GM21367 (cell line): ENCODE measurements around the gene ARHGEF7.

ENCODE experiments used
- ATAC-seq: cut with Tn5 transposase; IDR thresholded peaks from one replicate; pipeline ENCODE4 v1.9.1; 2021; ENCODE audit not compliant: unreplicated experiment

ARHGEF7 gene

DNA sequence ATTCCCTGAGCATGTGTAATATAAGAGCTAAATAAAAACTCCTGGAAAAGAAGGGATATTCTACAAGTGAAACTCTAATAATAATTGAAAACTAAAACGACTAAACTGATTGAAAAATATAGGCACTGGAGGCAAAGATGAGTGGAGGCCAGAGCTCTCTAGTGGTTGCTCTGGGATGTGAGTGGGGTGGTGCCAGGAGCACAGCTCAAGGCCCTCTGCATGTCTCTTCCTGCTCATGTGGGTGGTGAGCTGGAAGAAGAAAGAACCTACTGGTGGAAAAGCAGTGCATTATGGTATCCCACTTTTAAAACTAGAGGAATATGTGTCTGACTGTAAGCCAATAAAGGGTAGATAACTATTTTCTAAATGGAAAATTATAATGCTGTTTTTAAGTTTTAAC, 15.8 kb upstream of the ARHGEF7 start:
- ATAC-seq, result no peak

GRCh38 chr13:111110054-111110453, 5.1 kb upstream of the ARHGEF7 start:
- ATAC-seq, result no peak

GRCh38 chr13:111111376-111111937, 3.7 kb upstream of the ARHGEF7 start:
- ATAC-seq, result no peak

DNA sequence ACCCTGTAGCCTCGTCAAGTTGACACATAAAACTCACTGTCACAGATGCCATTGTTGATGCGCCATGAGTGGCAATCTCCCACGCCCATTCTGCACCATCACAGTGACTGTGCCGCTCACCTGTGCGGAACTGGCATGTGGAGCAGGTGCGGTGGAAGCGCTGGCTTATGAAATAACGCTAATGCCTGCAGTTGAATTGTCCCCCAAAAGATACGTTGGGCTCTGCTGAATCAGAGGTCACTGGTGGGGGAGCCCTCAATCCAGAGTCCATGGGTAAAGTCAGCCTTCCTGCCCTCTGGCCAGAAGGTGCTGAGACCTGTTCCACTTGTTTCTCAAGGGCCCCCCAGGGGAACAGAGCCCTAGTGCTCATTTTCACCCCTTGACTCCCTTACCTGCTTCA, 2.9 kb upstream of the ARHGEF7 start:
- ATAC-seq, result no peak

GRCh38 chr13:111114362-111115060, 599 bp upstream of the ARHGEF7 start:
- no peak for ATAC-seq

- no peak for ATAC-seq
These were observed 933 bp downstream of the ARHGEF7 start for GRCh38 chr13:111115965-111116521.

DNA sequence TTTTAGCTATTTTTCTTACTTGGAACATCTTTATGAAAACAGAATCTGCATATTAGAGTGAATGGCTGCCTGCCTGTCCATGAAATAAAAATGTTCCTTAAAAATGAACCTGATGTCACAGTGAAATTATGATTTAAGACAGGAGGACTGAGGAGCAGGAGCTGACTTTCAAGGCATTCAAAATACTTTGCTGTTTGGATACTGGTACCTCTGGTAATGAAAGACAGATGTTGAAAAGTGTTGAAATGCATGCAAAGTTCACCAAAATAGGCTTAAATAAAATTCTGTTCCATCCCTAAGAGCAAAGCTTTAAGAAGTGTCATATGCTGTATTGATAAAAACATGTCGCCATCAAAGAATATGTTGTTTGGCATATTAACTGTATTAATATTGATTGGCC, 1.7 kb downstream of the ARHGEF7 start:
- ATAC-seq, result no peak

DNA sequence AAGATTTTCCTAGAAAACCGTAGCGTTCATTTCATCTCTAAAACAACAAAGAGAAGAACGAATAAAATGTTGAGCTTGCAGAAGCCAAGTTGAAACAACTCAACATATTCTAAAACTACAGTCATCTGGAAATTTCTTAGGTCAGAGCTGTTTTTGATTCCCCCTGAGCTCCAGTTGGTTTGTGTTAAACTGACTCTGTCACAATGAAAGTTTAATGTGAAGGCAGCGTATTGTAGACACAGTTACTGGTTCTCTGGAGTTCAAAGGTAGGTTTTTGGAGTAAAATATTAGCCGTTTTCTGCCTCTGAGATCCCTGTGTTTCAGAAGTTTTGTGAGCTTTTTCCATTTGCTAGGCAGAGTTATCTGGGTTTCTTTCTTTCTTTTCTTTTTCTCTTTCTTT, 2.2 kb downstream of the ARHGEF7 start:
- no peak for ATAC-seq

GRCh38 chr13:111117961-111118360, 2.9 kb downstream of the ARHGEF7 start:
- ATAC-seq, result no peak

DNA sequence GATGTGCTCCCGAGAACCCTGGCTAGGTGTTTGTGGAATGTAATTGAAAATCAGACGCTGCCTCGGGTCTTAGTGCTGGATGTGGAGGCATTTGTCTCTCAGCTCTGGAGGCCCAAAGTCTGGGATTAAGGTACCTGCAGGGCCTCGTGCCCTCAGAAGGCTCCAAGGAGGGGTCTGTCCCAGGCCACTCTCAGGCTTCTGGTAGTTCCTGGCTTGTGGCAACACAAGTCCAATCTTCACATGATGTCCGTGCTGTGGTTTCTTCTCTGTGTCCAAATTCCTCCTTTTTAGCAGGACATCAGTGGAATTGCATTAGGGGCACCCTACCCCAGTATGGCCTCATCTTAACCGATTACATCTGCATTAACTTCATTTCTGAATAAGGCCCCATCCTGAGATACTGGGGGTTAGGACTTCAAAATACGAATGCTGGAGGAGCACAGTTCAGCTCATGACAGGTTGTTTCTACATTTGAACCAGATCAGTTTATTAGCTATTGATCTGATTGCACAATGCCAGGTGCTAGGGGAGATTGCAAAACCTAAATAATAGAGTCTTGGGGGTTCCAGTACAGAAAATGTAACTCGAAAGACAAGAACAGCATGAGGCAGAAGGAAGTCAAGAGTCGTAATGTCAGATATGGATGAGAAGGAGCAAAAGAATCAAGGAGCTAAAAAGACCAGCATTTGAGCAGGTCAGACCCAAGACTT, 3.9 kb downstream of the ARHGEF7 start:
- ATAC-seq, result no peak

DNA sequence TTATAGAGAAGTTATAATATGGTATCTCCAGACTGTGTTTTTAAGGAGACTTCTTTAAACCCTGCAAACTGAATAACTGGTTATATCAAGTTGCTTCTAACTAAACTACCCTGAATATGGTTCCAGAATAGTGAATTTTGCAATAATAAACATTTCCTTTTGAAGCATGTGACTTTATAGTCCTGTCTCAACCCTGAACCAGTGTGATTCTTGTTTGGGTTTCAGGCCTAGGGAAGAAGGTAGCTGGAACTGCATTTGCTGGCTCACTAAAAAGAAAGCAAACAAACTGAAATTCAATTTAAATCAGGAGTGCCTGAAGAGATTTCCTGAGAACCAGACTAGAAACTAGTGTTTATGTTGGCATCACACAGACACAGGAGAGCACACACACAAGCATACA, 4.9 kb downstream of the ARHGEF7 start:
- ATAC-seq, result no peak

GRCh38 chr13:111120422-111120821, 5.3 kb downstream of the ARHGEF7 start:
- no peak for ATAC-seq

DNA sequence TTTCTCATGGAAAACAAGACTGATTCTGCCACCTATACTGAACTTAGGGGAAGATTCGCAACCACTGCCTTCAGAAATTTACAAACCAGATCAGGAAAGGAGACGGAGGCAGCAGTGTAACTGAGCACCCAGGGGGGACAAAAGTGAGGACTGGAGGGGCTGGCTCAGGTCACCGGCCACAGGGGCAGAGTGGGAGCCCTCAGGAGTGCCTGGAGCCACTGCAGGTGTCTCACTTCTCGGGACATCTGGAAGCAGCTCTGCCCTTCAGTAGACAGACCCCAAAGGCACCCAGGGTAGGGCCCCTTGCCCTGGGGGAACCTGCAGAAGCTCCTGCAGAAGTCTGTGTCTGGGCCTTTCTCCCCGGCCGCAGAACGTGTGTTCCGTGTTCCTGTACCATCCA, 5.8 kb downstream of the ARHGEF7 start:
- no peak for ATAC-seq

DNA sequence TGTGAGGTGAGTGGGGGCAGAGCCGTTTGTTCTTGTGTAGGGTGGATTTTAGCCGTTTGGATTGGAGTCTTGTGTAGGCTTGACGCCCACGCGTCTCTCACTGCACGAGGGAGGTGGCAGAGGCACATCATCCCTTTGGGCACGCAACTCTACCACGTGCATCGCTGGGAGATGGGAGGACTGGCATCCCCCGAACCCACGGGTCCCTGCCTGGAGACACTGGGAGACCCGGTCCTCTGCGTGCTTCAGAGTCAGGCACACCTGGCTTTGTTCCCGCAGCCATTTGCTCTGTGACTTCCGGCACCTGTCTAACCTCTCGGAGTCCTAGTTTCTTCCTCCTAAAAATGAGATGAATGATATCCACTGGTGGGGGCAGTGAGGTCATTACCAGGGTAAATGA, 6.4 kb downstream of the ARHGEF7 start:
- no peak for ATAC-seq

DNA sequence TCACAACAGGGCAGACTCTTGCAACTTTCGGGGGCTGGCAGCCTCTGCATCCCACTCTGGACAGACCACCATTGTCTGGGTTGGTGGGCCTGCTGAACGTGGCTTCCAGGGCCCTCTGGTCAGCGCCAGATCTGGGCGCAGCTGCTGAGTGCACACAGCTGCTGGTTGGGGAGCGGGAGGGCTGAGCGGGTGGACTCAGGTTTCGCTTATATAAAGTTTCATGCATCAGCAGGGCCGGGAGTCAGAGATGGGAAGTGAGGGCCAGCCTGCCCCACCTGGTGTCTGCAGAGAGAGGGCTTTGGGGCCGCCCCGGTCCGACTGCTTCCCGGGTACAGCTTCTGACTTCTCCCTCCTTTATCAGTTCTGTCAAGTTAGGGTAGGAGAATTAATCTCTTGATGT, 6.9 kb downstream of the ARHGEF7 start:
- no peak for ATAC-seq

- ATAC-seq, result no peak
These were observed 7.5 kb downstream of the ARHGEF7 start for GRCh38 chr13:111122631-111123030.

DNA sequence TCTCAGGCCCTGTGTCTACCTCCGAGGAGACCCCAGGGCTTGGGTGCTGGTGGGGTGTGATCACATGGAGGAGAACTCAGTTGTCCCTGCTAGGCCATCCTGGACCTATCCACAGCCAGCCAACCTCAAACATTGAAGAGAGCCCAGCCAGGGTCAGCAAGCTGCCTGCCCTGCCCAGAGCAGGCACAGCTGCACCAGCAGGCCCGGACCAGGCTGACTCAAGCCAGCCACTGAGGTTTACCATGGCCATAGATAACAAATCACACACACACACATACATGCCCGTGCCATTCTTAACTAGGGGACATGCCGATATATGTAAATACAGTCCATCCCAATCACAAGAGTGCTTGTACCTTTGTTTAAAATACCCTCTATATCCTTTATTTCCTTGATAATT, 8.1 kb downstream of the ARHGEF7 start:
- ATAC-seq, result no peak

DNA sequence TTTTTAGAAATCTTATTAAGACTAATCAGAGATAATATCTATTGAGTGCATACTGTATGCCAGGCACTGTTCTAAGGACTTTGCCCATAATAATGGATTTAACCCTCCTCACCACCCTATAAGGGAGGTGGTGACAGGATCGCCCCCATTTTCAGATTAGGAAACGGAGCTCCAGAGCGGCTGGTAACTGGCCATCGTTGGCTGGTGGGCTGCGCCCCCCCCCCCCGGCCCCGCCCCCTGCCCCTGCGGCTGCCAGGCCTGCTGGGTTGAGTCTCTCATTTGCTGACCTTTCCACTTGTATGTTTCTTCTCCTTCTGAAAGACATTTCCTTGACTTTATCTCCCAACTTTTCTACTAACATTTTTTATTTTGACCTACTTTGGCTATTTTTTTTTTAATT, 8.5 kb downstream of the ARHGEF7 start:
- no peak for ATAC-seq

GRCh38 chr13:111126509-111126908, 11.4 kb downstream of the ARHGEF7 start:
- no peak for ATAC-seq

- ATAC-seq, result peak; percentile 99
These were observed 14.5 kb downstream of the ARHGEF7 start for GRCh38 chr13:111129465-111130115.

DNA sequence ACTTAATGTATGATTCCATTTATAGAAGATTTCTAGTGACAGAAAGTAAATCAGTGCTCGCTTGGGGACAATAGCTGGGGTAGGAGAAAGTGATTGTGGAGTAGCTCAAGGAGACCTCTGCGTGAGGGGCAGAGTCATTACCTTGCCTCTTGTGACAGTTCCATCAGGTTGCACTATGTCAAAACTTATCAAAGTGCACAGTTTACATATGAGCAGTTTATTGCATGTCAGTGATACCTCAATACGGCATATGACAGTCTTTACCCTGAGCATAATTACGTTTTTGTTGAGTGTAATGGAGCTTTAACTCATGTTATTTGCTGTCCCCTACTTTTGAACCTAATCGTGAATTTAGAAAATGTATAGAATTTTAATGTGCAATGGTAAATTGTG, 15.0 kb downstream of the ARHGEF7 start:
- no peak for ATAC-seq

GRCh38 chr13:111131048-111131447, 15.9 kb downstream of the ARHGEF7 start:
- ATAC-seq, result no peak
